Endothelial cell of umbilical vein (primary cell): ENCODE results near the gene SPATA31D3. TPM values are rescaled to one million over a fixed set of nuclear protein-coding genes. Genes with fewer than 3 reads are reported as not detected.
"Not testable (repeated sequence)": the region's sequence is repeated elsewhere in the genome, so short reads cannot be mapped to it uniquely, and the experiment has no call there.

Experiments
- BruUV-seq: library from RNA; stranded (reverse); fragments of 400-500 nt; replicated peaks from 2 replicates; lab custom pipeline; 2021; lab: Mats Ljungman, UMichigan
- CTCF ChIA-PET: fragments of 300-600, 350-600 bp; sonication (Branson Sonifier 250); formaldehyde crosslinking; loops from one replicate; lab custom pipeline; 2021; ENCODE audit warnings: antibody characterized with exemption, inconsistent platforms; lab: Charles Lee
- POLR2A ChIA-PET: fragments of 300-600, 350-600 bp; sonication (Branson Sonifier 250); formaldehyde crosslinking; loops from one replicate; lab custom pipeline; 2021; ENCODE audit warnings: antibody characterized with exemption, inconsistent platforms; lab: Charles Lee
- DNase-seq: peaks from one replicate; pipeline ENCODE4 v3.0.0-alpha.2; 2011; ENCODE audit warnings: low read depth, low spot score
- FAIRE-seq: peaks from 2 replicates; lab custom pipeline; 2011; peaks lifted over from hg19 to GRCh38; lab: Jason Lieb, UNC
- H2AFZ ChIP-seq: 2 replicates; pipeline ENCODE4 v1.6.0; 2012; ENCODE audit warnings: low read depth, low read length, control low read depth, inconsistent platforms
- H3K27ac ChIP-seq: 2 replicates; pipeline ENCODE4 v1.5.1; 2011; ENCODE audit warnings: low read depth, mild to moderate bottlenecking, control low read depth, low read length, moderate library complexity; ENCODE audit not compliant: insufficient read depth
- H3K27me3 ChIP-seq, 2 experiments: 2 replicates each; pipeline versions ENCODE4 v1.6.0 to v1.6.1; 2011; ENCODE audit warnings: low read length in 2 of 2, mixed read lengths in 1 of 2; ENCODE audit not compliant: control insufficient read depth in 2 of 2, insufficient read depth in 2 of 2
- H3K36me3 ChIP-seq, 2 experiments: 2 replicates in 1 of 2; 3 replicates in 1 of 2; pipeline ENCODE4 v1.5.1; 2011; ENCODE audit warnings: low read length in 2 of 2, mild to moderate bottlenecking in 1 of 2, moderate library complexity in 1 of 2; ENCODE audit not compliant: control insufficient read depth in 2 of 2, insufficient read depth in 2 of 2; ENCODE audit errors: extremely low read depth in 1 of 2
- H3K4me1 ChIP-seq: 3 replicates; pipeline ENCODE4 v1.5.1; 2011; ENCODE audit warnings: mild to moderate bottlenecking, low read length; ENCODE audit not compliant: control insufficient read depth, insufficient read depth; ENCODE audit errors: extremely low read depth
- H3K4me2 ChIP-seq: 2 replicates; pipeline ENCODE4 v1.6.1; 2011; ENCODE audit warnings: low read length, control low read depth, mixed read lengths; ENCODE audit not compliant: insufficient read depth
- H3K4me3 ChIP-seq, 3 experiments: fragments of 200-600 bp in 1 of 3; sonication (generic), shearing (Covaris generic) in 1 of 3; replicated peaks in 1 of 3; 2 replicates each; pipeline ENCODE4 v1.5.1; 2011 to 2016; ENCODE audit warnings: control low read depth in 3 of 3, low read length in 3 of 3, mild to moderate bottlenecking in 2 of 3, inconsistent platforms in 1 of 3, low read depth in 1 of 3, moderate library complexity in 1 of 3; ENCODE audit not compliant: insufficient read depth in 1 of 3
- H3K79me2 ChIP-seq: 2 replicates; pipeline ENCODE4 v1.6.0; 2012; ENCODE audit warnings: low read length, inconsistent platforms; ENCODE audit not compliant: control insufficient read depth, insufficient read depth
- H3K9ac ChIP-seq: replicated peaks from 2 replicates; pipeline ENCODE3; 2011; ENCODE audit warnings: low read length, control low read depth; ENCODE audit not compliant: insufficient read depth; ENCODE audit errors: extremely low read depth
- H3K9me1 ChIP-seq: replicated peaks from 3 replicates; pipeline ENCODE4 v1.6.0; 2011; ENCODE audit warnings: mild to moderate bottlenecking, low read length; ENCODE audit not compliant: control insufficient read depth, insufficient read depth; ENCODE audit errors: extremely low read depth
- H3K9me3 ChIP-seq: replicated peaks from 2 replicates; pipeline ENCODE4 v1.5.1; 2012; ENCODE audit warnings: low read length, inconsistent platforms; ENCODE audit not compliant: control insufficient read depth, insufficient read depth
- H4K20me1 ChIP-seq: replicated peaks from 2 replicates; pipeline ENCODE3; 2011; ENCODE audit warnings: mild to moderate bottlenecking, low read length; ENCODE audit not compliant: control insufficient read depth, insufficient read depth; ENCODE audit errors: extremely low read depth
- CTCF ChIP-seq, 2 donors: IDR thresholded peaks; 1 replicate in 1 of 2; 2 replicates in 1 of 2; pipeline ENCODE4 v1.5.1; 2011; ENCODE audit warnings: low read length in 2 of 2, mild to moderate bottlenecking in 2 of 2, moderate library complexity in 2 of 2, control low read depth in 1 of 2, inconsistent platforms in 1 of 2, low read depth in 1 of 2; ENCODE audit not compliant: insufficient read depth in 1 of 2; ENCODE audit errors: extremely low read depth in 1 of 2
- EZH2 ChIP-seq: IDR thresholded peaks from 2 replicates; pipeline ENCODE4 v1.6.1; 2012; ENCODE audit warnings: borderline replicate concordance, low read depth, mild to moderate bottlenecking, moderate library complexity, low read length, inconsistent platforms; ENCODE audit not compliant: severe bottlenecking
- FOS ChIP-seq: IDR thresholded peaks from 2 replicates; pipeline ENCODE4 v1.6.1; 2011; ENCODE audit warnings: mild to moderate bottlenecking, low read length, moderate library complexity, borderline replicate concordance; ENCODE audit not compliant: insufficient read depth
- GATA2 ChIP-seq: IDR thresholded peaks from 2 replicates; pipeline ENCODE4 v1.7.0; 2011; ENCODE audit warnings: low read depth, mild to moderate bottlenecking, moderate library complexity, mixed read lengths, low read length; ENCODE audit not compliant: insufficient read length, insufficient read depth
- MYC ChIP-seq: IDR thresholded peaks from one replicate; pipeline ENCODE4 v1.6.1; 2011; ENCODE audit warnings: mild to moderate bottlenecking, low read depth, low read length
- POLR2A ChIP-seq: IDR thresholded peaks from 2 replicates; pipeline ENCODE4 v1.6.1; 2012; ENCODE audit warnings: low read depth, mild to moderate bottlenecking, control low read depth, low read length
- POLR2AphosphoS5 ChIP-seq: IDR thresholded peaks from 2 replicates; pipeline ENCODE4 v1.6.1; 2012; ENCODE audit warnings: low read depth, mild to moderate bottlenecking, control low read depth, low read length, moderate library complexity; ENCODE audit not compliant: insufficient read depth
- dilution Hi-C: fragments of 300-500 bp; cut with MboI; formaldehyde crosslinking; loops from one replicate; pipeline ENCODE4 v1.15.0; 2019; ENCODE audit warnings: low sequenced_read_pairs; ENCODE audit not compliant: extremely low pct_ligation_motif_present
- intact Hi-C: fragments of 100-400 bp; cut with micrococcal nuclease; formaldehyde crosslinking; loops from one replicate; pipeline ENCODE4 v1.10.0; 2022
- polyA plus RNA-seq, 4 experiments: library from polyadenylated mRNA; depleted of rRNA in 3 of 4; stranded (reverse) in 3 of 4; unstranded in 1 of 4; fragments of >200 nt; gene quantifications; 2 replicates each; pipeline versions ENCODE4 v1.2.1 to v1.2.3, GENCODE V29; 2011 to 2012; ENCODE audit warnings: missing spikeins in 1 of 4
- total RNA-seq: library from RNA; stranded (reverse); gene quantifications from 2 replicates; pipeline ENCODE4 v1.2.3, GENCODE V29; 2021
- TF ChIP-seq, protein P1 (sequence below): IDR thresholded peaks from 2 replicates; pipeline ENCODE4 v1.6.1; 2011; ENCODE audit not compliant: insufficient read depth, insufficient read length

Gene SPATA31D3
- total and polyA plus RNA-seq, 2 donors (not counting 3 experiments of a cell fraction or from before 2014, with no cell fraction given) = not detected

DNA sequence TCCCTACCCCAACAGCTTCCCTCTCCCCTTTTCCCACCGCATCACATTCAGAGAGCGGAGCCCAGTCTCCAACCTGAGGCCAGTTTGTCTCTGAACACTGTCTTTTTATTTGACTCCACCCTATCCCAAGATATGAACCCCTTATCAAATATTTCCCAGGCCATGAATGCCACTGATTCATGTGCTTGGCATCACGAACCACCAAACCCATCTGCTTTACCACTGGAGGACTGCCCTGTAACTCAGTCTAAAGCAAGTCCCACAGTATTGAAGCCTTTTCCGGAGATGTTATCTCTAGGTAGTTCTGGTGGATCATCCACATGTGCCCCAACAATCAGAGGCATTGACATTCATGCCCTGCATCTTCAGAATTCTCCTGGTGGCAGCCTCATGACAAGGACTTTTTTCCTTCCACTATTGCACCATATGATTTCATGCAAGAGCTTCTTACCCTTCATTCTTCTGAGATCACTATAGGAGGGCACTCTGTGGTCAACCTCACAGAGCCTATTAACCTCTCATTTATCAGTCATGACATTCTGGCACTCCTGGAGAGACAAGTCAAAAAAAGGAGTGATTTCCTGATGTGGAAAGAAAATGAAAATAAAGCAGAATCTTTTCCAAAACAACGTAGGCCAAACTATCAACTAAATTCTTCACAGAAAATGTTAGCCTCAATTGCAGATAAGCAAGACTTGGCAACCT is 27.3 kb upstream of the SPATA31D3 start:
- Histone ChIP-seq H3K27ac (no peak overlapping the region), H3K9ac (no peak overlapping the region), H3K4me3 (no peak overlapping the region), H3K79me2 (no peaks in the 10 kb centered on the region), H3K4me2 (no peak overlapping the region), H3K9me1 (no peaks in the 10 kb centered on the region), H4K20me1 (no peaks in the 10 kb centered on the region), H3K36me3 (no peaks in the 10 kb centered on the region), H3K9me3 (no peaks in the 10 kb centered on the region), H2AFZ (no peak overlapping the region), H3K27me3 (no peaks in the 10 kb centered on the region), H3K4me1 (no peaks in the 10 kb centered on the region)
- TF ChIP-seq CTCF (IDR thresholded peaks at IDR 0.05; ENCODE audit: extremely low read depth in 1 of 2, insufficient read depth in 1 of 2, low read depth in 1 of 2, low read length in 2 of 2) = no peak
- TF ChIP-seq GATA2 = no peak
- no peak for TF ChIP-seq EZH2
- TF ChIP-seq POLR2A = no peak
- no peak for TF ChIP-seq POLR2AphosphoS5
- TF ChIP-seq MYC = no peak
- TF ChIP-seq, protein P1, sequence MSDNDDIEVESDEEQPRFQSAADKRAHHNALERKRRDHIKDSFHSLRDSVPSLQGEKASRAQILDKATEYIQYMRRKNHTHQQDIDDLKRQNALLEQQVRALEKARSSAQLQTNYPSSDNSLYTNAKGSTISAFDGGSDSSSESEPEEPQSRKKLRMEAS = no peak
- no peak for TF ChIP-seq FOS
- CTCF ChIA-PET = no interaction called here
- FAIRE-seq = no peak
- dilution Hi-C loops (no loop called here), intact Hi-C loops (no loop called here)
- BruUV-seq = no TSS peak
- POLR2A ChIA-PET = no interaction called here
- no peak for DNase-seq

GRCh38 chr9:81918507-81918906 is 24.8 kb upstream of the SPATA31D3 start:
- intact Hi-C loops, DNase-seq, dilution Hi-C loops, H3K4me3 ChIP-seq, H4K20me1 ChIP-seq, BruUV-seq, H3K9me1 ChIP-seq, H3K4me2 ChIP-seq, H3K36me3 ChIP-seq, POLR2A ChIA-PET, H3K79me2 ChIP-seq, H3K9ac ChIP-seq, H3K27ac ChIP-seq, CTCF ChIA-PET, H3K9me3 ChIP-seq, H3K27me3 ChIP-seq, H2AFZ ChIP-seq, FAIRE-seq, H3K4me1 ChIP-seq: not testable (repeated sequence)

- intact Hi-C loops, H3K4me2 ChIP-seq, H3K4me3 ChIP-seq, H4K20me1 ChIP-seq, H3K4me1 ChIP-seq, BruUV-seq, H3K9me3 ChIP-seq, FAIRE-seq, DNase-seq, dilution Hi-C loops, H3K9me1 ChIP-seq, H2AFZ ChIP-seq, H3K36me3 ChIP-seq, POLR2A ChIA-PET, H3K27me3 ChIP-seq, H3K79me2 ChIP-seq, H3K9ac ChIP-seq, H3K27ac ChIP-seq, CTCF ChIA-PET: not testable (repeated sequence)
Observed at GRCh38 chr9:81928305-81928704, 15.0 kb upstream of the SPATA31D3 start, which contains the start of gene SPATA31D4. Gene SPATA31D4, plus strand, starts transcription at chr9:81928428. Its CDS starts 86 bp downstream, at chr9:81928514.
